Keratinocyte (primary cell): ENCODE results near the gene TTC9B. TPM values are rescaled to one million over a fixed set of nuclear protein-coding genes. Genes with fewer than 3 reads are reported as not detected.

Source experiments
- DNase-seq: peaks from one replicate; pipeline ENCODE4 v3.0.0-alpha.2; 2011; ENCODE audit warnings: low read depth, missing footprints, low spot score
- FAIRE-seq: peaks from 2 replicates; lab custom pipeline; 2011; peaks lifted over from hg19 to GRCh38; lab: Jason Lieb, UNC
- H2AFZ ChIP-seq: 2 replicates; pipeline ENCODE4 v1.6.0; 2012; ENCODE audit warnings: low read length, control low read depth, inconsistent platforms; ENCODE audit not compliant: control insufficient read depth
- H3K27ac ChIP-seq: 2 replicates; pipeline ENCODE4 v1.5.1; 2011; ENCODE audit warnings: low read length; ENCODE audit not compliant: control insufficient read depth, insufficient read depth
- H3K27me3 ChIP-seq: 3 replicates; pipeline ENCODE4 v1.6.0; 2011; ENCODE audit warnings: low read length; ENCODE audit not compliant: control insufficient read depth, insufficient read depth; ENCODE audit errors: extremely low read depth
- H3K36me3 ChIP-seq, 2 experiments: 2 replicates in 1 of 2; 3 replicates in 1 of 2; pipeline ENCODE4 v1.5.1; 2011; ENCODE audit warnings: low read length in 2 of 2, mild to moderate bottlenecking in 1 of 2; ENCODE audit not compliant: control insufficient read depth in 2 of 2, insufficient read depth in 2 of 2; ENCODE audit errors: extremely low read depth in 1 of 2
- H3K4me1 ChIP-seq: 3 replicates; pipeline ENCODE4 v1.5.1; 2011; ENCODE audit warnings: low read length; ENCODE audit not compliant: control insufficient read depth, insufficient read depth; ENCODE audit errors: extremely low read depth
- H3K4me2 ChIP-seq: 3 replicates; pipeline ENCODE4 v1.6.0; 2011; ENCODE audit warnings: low read depth, low read length; ENCODE audit not compliant: control insufficient read depth, insufficient read depth; ENCODE audit errors: extremely low read depth
- H3K4me3 ChIP-seq, 3 experiments: fragments of 200-600 bp in 1 of 3; sonication (generic) in 1 of 3; 2 replicates in 2 of 3; 3 replicates in 1 of 3; pipeline ENCODE4 v1.5.1; 2011 to 2016; ENCODE audit warnings: low read length in 3 of 3, mild to moderate bottlenecking in 3 of 3, control low read depth in 2 of 3, inconsistent platforms in 1 of 3, low read depth in 1 of 3, mixed read lengths in 1 of 3, mixed run types in 1 of 3, moderate library complexity in 1 of 3; ENCODE audit not compliant: control insufficient read depth in 2 of 3, insufficient read depth in 2 of 3; ENCODE audit errors: extremely low read depth in 1 of 3
- H3K79me2 ChIP-seq: 2 replicates; pipeline ENCODE4 v1.6.0; 2012; ENCODE audit warnings: low read length; ENCODE audit not compliant: control insufficient read depth, insufficient read depth
- H3K9ac ChIP-seq: 3 replicates; pipeline ENCODE4 v1.6.0; 2011; ENCODE audit warnings: low read length; ENCODE audit not compliant: control insufficient read depth, insufficient read depth; ENCODE audit errors: extremely low read depth
- H3K9me1 ChIP-seq: 3 replicates; pipeline ENCODE4 v1.6.0; 2011; ENCODE audit warnings: low read length; ENCODE audit not compliant: control insufficient read depth, insufficient read depth; ENCODE audit errors: extremely low read depth
- H3K9me3 ChIP-seq: 2 replicates; pipeline ENCODE4 v1.5.1; 2012; ENCODE audit warnings: low read depth, low read length; ENCODE audit not compliant: control insufficient read depth
- H4K20me1 ChIP-seq: 3 replicates; pipeline ENCODE4 v1.6.0; 2011; ENCODE audit warnings: low read length; ENCODE audit not compliant: control insufficient read depth, insufficient read depth; ENCODE audit errors: extremely low read depth
- CTCF ChIP-seq, 3 experiments: IDR thresholded peaks in 1 of 3; conservative IDR thresholded peaks in 1 of 3; optimal IDR thresholded peaks in 1 of 3; 2 replicates in 2 of 3; 3 replicates in 1 of 3; pipeline versions ENCODE3 to v1.5.1; 2011; ENCODE audit warnings: low read length in 3 of 3, mild to moderate bottlenecking in 3 of 3, moderate library complexity in 2 of 3, control low read depth in 1 of 3, inconsistent platforms in 1 of 3; ENCODE audit not compliant: insufficient read depth in 2 of 3; ENCODE audit errors: extremely low read depth in 1 of 3
- EZH2 ChIP-seq: IDR thresholded peaks from one replicate; pipeline ENCODE4 v1.6.1; 2012; ENCODE audit warnings: inconsistent platforms, mild to moderate bottlenecking, low read length, moderate library complexity
- dilution Hi-C: fragments of 300-500 bp; cut with MboI; formaldehyde crosslinking; loops from one replicate; pipeline ENCODE4 v1.7.0; 2020; ENCODE audit warnings: low sequenced_read_pairs; ENCODE audit not compliant: extremely low pct_ligation_motif_present
- polyA plus RNA-seq, 5 experiments: library from polyadenylated mRNA; depleted of rRNA in 3 of 5; stranded (reverse) in 3 of 5; stranded (forward) in 1 of 5; unstranded in 1 of 5; fragments of >200 nt; gene quantifications; 1 replicate in 1 of 5; 2 replicates in 3 of 5; 3 replicates in 1 of 5; pipeline versions ENCODE4 v1.2.1 to v1.2.3, GENCODE V29; 2011 to 2012; ENCODE audit warnings: missing spikeins in 2 of 5, low read depth in 1 of 5, low replicate concordance in 1 of 5

TTC9B gene
- polyA plus RNA-seq, 1 donor (not counting 4 experiments of a cell fraction or from before 2014, with no cell fraction given) = not detected

GRCh38 chr19:40253611-40254092, 35.5 kb upstream of the TTC9B start:
- H3K9me3 ChIP-seq = no peaks in the 10 kb centered on the region
- DNase-seq = no peak
- dilution Hi-C loops = no loop called here
- no peak overlapping the region for H3K4me3 ChIP-seq
- H3K4me1 ChIP-seq = peaks cover 9% of the 10 kb centered on the region
- H3K36me3 ChIP-seq = peaks cover 8 to 21% of the 10 kb centered on the region in 2 experiments
- no peak overlapping the region for H3K4me2 ChIP-seq
- H3K27ac ChIP-seq = no peak overlapping the region
- TF ChIP-seq CTCF (optimal IDR thresholded peaks at IDR 0.05 in 1 of 3, IDR thresholded peaks at IDR 0.05 in 1 of 3, conservative IDR thresholded peaks at IDR 0.05 in 1 of 3; ENCODE audit: extremely low read depth in 1 of 3, insufficient read depth in 2 of 3, low read length in 3 of 3) (no peak), EZH2 (no peak)
- H3K79me2 ChIP-seq = peaks cover 22% of the 10 kb centered on the region
- H4K20me1 ChIP-seq = peaks cover 10% of the 10 kb centered on the region
- H3K27me3 ChIP-seq = no peaks in the 10 kb centered on the region
- no peak overlapping the region for H3K9ac ChIP-seq
- H3K9me1 ChIP-seq = peaks cover 6% of the 10 kb centered on the region
- FAIRE-seq = no peak
- H2AFZ ChIP-seq = no peak overlapping the region

- dilution Hi-C loops = no loop called here
- H3K9ac ChIP-seq = no peak overlapping the region
- H3K4me1 ChIP-seq = peaks cover 6% of the 10 kb centered on the region
- no peaks in the 10 kb centered on the region for H3K9me3 ChIP-seq
- no peak for TF ChIP-seq EZH2
- no peak for TF ChIP-seq CTCF (optimal IDR thresholded peaks at IDR 0.05 in 1 of 3, IDR thresholded peaks at IDR 0.05 in 1 of 3, conservative IDR thresholded peaks at IDR 0.05 in 1 of 3; ENCODE audit: extremely low read depth in 1 of 3, insufficient read depth in 2 of 3, low read length in 3 of 3)
- no peak overlapping the region for H3K4me3 ChIP-seq
- FAIRE-seq (peak; percentile 26), DNase-seq (no peak)
- H3K27ac ChIP-seq = no peak overlapping the region
- peaks cover 15% of the 10 kb centered on the region for H3K79me2 ChIP-seq
- peaks cover 8 to 24% of the 10 kb centered on the region in 2 experiments for H3K36me3 ChIP-seq
- no peaks in the 10 kb centered on the region for H3K27me3 ChIP-seq
- no peak overlapping the region for H3K4me2 ChIP-seq
- peaks cover 4% of the 10 kb centered on the region for H4K20me1 ChIP-seq
- H2AFZ ChIP-seq = no peak overlapping the region
- H3K9me1 ChIP-seq = peaks cover 3% of the 10 kb centered on the region
These were observed 34.2 kb upstream of the TTC9B start for GRCh38 chr19:40252395-40252794.
